GM12875 (cell line): ENCODE data around the gene KIF18B.

Experiments used
- H3K4me3 ChIP-seq: one replicate; pipeline ENCODE4 v1.5.1; 2011; ENCODE audit warnings: low read depth, low read length, control low read depth
- TF ChIP-seq, protein P1 (sequence below): IDR thresholded peaks from 2 replicates; pipeline ENCODE4 v1.5.1; 2011; ENCODE audit warnings: low read depth, mild to moderate bottlenecking, control low read depth, inconsistent platforms, low read length, moderate library complexity, borderline replicate concordance; ENCODE audit not compliant: insufficient read depth

Gene KIF18B

DNA sequence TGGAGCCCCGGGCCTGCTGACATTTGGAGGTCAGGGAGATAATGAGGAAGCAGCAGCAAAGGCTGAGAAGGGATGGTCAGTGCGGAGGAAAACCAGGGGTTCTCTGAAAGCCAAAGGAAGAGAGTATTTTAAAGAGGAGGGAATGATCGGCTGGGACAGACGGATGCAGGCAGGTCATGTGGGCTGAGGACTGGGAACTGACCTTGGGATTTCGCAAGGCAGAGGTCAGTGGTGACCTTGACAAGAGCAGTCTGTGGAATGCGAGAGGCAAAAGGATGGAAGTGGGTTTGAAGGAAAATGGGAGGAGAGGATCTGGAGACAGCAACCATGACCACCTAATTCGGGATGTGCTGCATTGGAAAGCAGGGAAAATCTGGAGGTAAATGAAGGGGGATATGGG, 58.6 kb downstream of the KIF18B start:
- TF ChIP-seq, protein P1, sequence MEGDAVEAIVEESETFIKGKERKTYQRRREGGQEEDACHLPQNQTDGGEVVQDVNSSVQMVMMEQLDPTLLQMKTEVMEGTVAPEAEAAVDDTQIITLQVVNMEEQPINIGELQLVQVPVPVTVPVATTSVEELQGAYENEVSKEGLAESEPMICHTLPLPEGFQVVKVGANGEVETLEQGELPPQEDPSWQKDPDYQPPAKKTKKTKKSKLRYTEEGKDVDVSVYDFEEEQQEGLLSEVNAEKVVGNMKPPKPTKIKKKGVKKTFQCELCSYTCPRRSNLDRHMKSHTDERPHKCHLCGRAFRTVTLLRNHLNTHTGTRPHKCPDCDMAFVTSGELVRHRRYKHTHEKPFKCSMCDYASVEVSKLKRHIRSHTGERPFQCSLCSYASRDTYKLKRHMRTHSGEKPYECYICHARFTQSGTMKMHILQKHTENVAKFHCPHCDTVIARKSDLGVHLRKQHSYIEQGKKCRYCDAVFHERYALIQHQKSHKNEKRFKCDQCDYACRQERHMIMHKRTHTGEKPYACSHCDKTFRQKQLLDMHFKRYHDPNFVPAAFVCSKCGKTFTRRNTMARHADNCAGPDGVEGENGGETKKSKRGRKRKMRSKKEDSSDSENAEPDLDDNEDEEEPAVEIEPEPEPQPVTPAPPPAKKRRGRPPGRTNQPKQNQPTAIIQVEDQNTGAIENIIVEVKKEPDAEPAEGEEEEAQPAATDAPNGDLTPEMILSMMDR: no peak
- H3K4me3 ChIP-seq: no peak overlapping the region

DNA sequence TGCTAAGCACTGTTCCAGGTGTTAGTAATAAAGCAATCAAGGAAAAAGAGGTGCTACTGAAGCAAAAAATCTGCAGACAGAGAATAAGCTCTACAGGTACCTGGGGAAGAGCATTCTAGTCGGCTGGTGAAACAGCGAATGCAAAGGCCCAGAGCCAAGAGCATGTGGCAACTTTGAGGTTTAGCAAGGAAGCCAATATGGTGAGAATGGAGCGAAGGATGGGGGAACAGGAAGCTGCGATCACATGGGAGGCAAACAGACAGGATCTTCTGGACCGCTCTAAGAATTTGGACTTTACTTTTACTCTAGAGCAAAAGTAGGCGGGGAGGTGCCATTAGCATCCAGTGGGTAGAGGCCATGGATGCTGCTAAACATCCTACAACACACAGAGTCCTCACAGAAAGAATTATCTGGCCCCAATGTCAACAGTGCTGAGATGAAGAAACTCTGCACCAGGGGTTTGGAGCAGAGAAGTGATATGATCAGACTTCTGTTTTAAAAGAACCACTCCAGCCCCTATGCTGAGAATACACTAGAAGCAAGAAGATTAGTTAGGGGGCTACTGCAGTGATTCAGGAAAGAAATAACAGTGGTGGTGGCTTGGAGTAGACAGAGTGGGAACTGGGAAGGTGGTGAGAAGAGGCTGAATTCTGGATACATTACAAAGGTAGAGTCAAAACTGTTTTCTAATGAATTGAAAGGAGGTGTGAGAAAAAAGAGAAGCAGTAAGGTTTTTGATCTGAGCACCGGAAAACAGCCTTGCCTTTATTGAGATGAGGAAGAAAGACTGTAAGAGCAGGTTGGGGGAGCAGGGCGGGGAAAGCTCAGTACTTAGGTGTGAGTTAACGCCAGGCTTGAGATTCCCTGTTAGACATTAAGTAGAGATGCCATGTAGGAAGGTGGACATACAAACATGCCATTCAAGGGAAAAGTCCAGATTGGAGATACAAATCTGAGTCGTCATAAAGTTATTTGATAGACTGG, 59.3 kb downstream of the KIF18B start:
- TF ChIP-seq, protein P1: no peak
- H3K4me3 ChIP-seq: no peak overlapping the region

GRCh38 chr17:44887016-44887415, 60.6 kb downstream of the KIF18B start:
- TF ChIP-seq, protein P1: no peak
- H3K4me3 ChIP-seq: no peak overlapping the region

- no peak overlapping the region for H3K4me3 ChIP-seq
- TF ChIP-seq, protein P1: no peak
These were observed 62.6 kb downstream of the KIF18B start for GRCh38 chr17:44884941-44885340.

DNA sequence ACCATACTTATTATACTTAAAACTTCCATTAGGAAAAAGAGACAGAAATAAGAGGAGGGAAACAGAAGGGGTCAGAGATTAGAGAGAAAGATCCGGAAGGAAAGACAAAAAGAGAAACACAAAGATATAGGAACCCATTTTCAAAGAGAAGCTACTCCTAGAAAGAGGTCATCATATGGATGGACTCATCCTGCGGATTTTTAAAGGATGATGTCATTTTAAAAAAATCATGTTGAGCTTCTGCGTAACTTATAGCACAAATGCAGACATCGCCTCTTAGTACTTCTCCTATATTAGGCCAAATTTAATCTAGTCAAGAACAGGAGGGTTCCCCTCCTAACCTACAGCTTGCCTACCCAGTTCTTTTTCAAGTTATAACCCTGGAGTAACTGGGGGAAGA, 66.4 kb downstream of the KIF18B start:
- TF ChIP-seq, protein P1: no peak

DNA sequence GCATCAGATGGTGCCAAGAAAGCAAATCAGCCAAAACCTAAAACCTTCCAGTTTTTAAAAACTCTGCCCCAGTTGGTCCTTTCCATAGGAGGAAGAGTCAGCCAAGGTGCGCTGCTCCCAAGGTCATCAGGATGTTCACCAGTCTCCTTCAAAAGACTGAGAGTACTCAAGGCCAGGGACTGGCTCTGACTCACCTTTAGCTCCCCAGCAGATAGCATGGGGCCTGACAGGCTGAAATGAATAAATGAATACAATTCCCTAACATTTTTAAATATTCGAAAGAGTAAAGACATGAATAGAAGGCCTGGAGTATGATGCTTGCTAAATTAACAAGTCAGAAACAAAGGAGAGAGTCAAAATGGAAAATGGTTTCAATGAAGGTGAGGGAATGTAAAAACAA, 67.5 kb downstream of the KIF18B start:
- TF ChIP-seq, protein P1: no peak
- no peak overlapping the region for H3K4me3 ChIP-seq

More for the DNA sequence above, 66.4 kb downstream of the KIF18B start:
- no peak overlapping the region for H3K4me3 ChIP-seq

GRCh38 chr17:44879376-44879775, 68.2 kb downstream of the KIF18B start:
- TF ChIP-seq, protein P1: no peak
- H3K4me3 ChIP-seq: no peak overlapping the region
